Activated CD8-positive, alpha-beta memory T cell treated with anti-CD3 and anti-CD28 coated beads, Interleukin-2, amount 50 U/mL, for 24 hours (primary cell): Measurements from ENCODE around the gene FKTN.

Experiments
- DNase-seq: peaks from one replicate; pipeline ENCODE4 v3.0.0-alpha.2; 2020; ENCODE audit errors: extremely low read depth

Gene FKTN

GRCh38 chr9:105632807-105633206 is 74.9 kb downstream of the FKTN start:
- no peak for DNase-seq

DNA sequence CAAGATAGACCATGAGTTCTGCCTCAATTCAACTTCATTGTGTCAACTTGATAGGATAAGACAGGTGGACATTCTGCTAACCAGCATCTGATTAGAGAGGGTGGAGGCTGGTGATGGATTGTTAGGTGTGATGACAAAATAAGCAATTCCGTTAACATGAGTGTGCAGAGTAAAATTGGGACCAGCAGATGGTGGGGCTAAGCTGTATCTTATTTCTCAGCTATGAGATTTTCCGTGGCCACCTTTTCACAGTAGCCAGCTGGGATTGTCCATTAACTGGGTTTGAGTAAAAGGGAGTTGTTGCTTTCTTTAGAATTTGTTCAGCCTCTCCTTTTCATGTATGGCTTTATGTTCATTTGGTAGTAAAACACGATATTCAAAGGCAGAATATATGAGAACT is 75.5 kb downstream of the FKTN start:
- no peak for DNase-seq

DNA sequence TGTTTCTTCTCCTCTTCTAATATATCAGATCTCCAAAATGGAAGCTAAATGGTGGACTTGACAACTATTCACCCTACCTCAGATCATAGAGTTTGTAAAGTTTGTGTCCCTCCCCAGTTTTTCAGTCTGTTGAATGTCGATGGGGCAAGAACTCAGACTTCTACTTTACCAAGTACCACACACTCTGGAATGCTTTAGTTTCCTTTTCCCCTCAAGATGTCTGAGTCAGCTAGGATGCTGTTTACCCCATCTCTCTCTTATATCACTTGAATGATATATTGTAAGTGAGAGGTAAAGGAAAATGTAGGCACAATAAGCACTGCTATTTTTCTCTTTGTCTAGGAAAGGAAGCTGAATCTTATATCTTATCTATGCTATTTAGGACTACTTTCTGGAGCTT is 78.4 kb downstream of the FKTN start:
- DNase-seq = no peak

DNA sequence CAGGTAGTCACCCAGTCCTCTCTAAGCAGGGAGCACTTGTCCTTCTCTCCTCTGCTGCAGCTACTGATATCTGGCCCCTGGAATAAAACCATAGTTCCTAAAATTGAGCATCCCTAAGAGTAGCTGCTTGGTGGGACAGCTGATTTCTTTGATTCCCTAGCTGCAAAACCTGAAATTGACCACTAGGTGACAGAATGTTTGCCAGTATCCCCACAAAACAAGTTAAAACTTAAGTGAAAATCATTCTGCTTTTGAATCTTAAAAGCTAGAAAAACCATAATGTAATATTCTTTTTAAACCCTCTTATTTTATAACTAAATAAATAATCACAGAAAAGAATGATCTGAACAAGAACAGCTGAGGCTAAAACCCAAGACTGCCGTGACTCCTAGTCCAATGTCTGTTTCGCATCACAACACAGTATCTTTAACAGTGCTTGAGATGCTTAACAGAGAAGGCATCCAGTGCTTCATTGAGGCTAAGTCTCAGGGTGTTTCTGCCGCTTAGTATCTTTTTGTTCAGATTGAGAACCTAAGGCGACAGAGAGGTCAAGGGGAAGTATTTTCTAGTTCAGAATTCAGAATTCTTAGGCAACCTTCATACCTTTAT is 80.0 kb downstream of the FKTN start:
- DNase-seq = no peak

- DNase-seq = no peak
Observed at GRCh38 chr9:105639936-105640335, 82.0 kb downstream of the FKTN start.

DNA sequence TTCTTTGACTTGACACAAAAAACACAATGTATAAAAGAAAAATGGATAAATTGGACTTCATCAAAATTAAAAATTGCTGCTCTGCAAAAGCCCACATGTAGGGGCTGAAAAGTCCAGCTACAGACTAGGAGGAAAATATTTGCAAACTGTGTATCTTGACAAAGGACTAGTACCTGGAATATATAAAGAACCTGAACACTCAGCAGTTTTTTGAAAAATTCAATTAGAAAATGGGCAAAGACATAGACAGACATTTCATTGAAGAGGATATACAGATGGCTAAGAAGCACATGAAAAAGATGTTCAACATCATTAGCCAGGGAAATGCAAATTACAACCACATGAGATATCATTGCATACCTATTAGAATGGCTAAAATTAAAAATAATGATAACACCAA is 85.9 kb downstream of the FKTN start:
- no peak for DNase-seq

- DNase-seq = no peak
Observed at GRCh38 chr9:105646879-105647594, 89.1 kb downstream of the FKTN start.

DNA sequence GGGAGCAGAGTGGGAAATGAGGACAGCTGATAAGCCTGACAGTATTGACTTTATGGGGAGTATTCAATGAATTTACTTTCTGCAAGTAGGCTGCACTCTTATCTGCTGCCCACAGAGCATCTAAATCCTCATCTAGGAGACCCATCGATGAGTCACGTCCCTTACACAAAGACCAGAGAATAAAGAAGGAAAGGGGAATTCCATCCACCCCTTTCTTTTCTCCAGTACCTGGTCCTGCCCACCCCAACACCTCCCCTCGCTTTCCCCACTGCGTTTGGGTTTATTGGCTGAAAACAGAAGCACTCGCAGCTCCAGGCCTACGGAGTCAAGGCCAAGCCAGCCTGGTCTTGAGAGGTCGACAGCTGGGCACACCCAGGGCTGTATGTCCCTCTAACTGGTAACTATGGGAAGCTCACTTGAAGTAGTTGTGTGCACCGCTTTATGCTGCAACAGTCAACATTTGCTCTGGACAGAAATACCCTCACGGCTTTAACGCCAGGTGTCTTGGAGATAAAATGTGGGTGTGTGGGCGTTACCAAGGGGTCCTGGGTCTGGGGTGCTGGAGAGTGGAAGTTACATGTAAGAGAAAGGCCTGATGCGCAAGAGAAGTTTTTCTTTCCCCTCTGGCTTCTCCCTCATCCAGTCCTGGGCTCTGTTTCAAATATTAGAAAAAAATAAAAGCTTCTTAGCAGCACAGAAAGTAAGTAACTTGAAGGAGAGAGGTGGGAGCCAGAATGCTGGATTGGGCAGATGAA is 89.8 kb downstream of the FKTN start:
- DNase-seq = no peak

- DNase-seq = no peak
Observed at GRCh38 chr9:105651806-105652205, 93.9 kb downstream of the FKTN start.

DNA sequence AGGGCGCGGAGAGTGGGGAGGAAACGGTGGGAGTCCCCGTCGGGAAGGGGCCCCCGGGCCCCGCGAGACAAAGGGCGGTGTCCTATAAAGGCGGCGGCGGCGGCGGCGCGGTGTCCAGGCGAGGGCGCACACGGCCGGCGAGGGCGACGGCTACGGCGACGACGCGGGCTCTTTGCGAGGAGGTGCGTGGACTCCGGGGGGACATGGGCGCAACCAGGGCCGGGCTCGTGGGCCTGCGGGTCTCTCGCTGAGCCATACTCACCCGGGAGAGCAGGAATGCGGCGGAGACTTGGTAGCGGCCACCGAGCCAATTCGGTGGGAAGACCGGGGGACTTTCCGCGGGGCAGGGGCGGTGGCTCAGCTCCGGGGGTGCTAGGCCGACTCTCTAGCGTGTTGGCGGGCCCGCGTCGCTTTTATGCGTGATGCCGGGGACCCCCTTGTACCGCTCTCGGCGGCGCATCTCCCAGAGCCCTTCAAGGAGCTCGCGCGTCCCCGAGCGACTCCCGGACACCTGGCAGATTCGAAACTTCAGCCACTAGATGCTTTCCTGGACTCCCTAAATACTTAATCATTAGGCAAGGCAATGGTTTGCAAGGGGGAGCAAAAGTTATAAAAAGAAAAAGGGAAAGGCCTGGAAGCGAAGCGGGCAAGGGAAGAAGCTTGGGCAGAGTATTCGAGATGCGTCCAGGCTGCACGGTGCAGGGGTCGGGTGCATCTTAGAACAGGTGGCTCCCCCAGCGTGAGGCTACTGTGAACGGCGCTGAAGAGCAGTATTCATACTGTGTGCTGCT is 98.4 kb downstream of the FKTN start:
- DNase-seq = no peak

- no peak for DNase-seq
Observed at GRCh38 chr9:105658351-105658750, 100.4 kb downstream of the FKTN start.

DNA sequence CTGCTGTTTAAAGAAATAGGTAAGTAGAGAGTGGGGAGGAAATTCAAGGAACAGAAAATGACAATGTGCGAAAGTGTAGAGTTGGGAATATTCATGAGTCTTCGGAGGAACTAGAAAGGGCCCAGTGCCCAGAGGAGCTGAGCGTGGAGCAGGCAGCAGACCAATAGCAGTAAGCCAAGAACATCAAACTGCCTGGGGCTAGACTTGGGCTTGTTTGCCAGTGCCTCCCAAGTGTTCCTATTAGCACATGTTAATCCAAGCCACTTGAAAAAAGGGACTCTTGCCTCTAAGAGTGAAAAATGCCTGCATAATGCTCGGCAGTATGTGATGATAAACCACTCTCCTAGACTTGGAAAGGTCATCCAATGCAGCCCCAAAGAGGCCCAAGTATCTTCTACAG is 103.1 kb downstream of the FKTN start:
- DNase-seq = no peak

GRCh38 chr9:105662184-105663104 is 104.5 kb downstream of the FKTN start, which contains the start of gene TAL2:
Gene TAL2, plus strand, starts transcription at chr9:105662457. Its CDS starts 40 bp downstream, at chr9:105662497.
- no peak for DNase-seq

GRCh38 chr9:105663914-105664313 is 106.0 kb downstream of the FKTN start:
- DNase-seq = no peak

GRCh38 chr9:105667867-105668266 is 109.9 kb downstream of the FKTN start:
- DNase-seq = no peak

DNA sequence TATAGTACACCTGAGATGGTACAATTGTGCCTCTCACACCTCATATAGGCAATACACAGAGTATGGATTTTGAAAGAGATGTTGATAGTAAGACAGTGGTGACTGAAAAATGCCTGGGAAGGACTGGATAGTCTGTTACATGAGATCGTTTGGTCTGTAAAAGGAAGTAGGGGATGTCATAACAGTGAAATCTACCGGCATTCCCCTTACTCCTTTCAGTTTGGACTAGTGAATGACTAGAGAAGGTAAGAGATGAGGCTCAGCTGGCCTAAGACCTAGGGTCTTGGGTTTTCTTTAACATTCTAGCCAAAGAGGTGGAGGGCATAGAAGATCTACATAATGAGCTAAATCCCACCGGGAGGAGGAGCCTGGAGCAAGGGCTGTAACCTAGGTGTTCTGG is 112.4 kb downstream of the FKTN start:
- DNase-seq = no peak

DNA sequence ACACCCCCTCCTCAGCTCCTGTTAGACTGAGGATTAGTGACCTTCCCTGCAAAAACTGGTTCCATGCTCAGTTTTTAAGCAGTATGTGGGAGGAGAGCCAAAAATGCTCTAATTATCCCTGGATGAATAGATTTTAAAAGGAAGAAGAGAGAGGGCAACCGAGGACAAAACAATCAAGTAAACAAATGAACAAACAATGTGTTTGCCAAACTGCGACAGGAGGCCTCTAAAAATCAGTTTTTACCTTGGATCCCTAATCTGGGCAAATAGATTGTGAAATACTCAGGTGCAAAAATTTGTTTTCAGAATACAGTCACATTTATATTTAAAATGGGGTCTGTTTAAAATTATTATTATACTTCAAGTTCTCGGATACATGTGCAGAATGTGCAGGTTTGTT is 112.8 kb downstream of the FKTN start:
- DNase-seq = no peak

GRCh38 chr9:105672711-105673234 is 114.8 kb downstream of the FKTN start:
- DNase-seq = no peak

DNA sequence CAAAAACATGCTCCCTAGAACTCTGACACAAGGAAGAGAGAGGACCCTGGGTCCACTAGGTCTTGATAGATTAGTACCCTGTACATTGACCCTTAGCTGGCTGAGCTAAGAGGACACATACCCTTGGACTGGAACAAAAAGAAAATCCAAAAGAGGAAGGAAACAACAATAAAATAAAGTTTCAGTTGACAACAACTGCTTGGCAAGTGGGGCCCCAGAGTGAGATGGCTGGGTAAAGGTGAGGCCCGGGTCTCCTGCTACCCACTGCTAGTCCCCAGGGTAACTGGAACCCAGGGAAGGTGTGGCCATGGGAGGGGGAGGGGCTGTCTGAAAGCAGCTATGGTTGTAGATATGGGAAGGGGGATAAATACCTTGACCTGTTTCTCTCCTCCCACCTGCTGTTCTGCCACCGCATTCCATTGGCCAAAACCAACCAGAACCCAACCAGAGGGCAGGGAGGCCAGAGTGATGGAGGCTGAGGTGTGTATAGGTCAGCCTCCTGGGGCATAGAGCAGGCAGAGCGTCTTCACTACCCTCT is 116.0 kb downstream of the FKTN start:
- no peak for DNase-seq

DNA sequence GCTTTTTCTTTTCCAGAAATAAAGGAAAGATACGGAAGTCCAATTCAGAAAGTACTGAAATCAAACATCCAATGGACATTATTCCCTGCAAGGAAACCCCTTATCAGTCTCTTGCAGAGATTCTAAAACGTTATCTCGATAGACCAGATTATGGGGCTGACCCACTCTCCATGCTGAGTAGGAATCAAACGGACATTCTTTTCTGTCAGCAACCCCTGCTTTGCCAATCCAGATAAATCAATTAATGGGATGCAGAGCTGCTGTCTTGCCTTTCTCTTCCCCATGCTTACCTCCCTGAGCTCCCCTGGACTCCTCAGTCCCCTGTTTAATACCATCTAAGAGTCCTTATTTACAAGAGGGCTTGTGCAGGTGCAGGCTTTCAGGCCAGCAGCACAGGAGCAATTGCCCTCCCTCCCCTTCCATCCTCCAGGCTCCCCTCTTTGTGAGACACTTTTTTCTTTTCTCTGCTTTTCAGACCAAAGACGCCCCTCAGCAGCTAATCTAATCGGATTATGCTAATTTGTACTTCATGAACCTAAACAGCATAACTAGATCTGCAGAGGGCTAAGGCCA is 118.5 kb downstream of the FKTN start:
- no peak for DNase-seq
